ENCODE data around the gene MMD2. TPM values are rescaled to one million over a fixed set of nuclear protein-coding genes. Genes with fewer than 3 reads are reported as not detected.
"Not testable (repeated sequence)": the region's sequence is repeated elsewhere in the genome, so short reads cannot be mapped to it uniquely, and the experiment has no call there.

Gene MMD2
- polyA plus RNA-seq, 1 experiment: not detected

- H3K27me3 ChIP-seq (ENCODE audit: control insufficient read depth, insufficient read depth, low read length): no peaks in the 10 kb centered on the region
- CTCF ChIA-PET: interaction anchor here (1.6 to 3.4 kb wide), 2 partner anchors 9 to 26 kb away, joined by 4 to 16 read pairs; no protein-coding TSS in a partner anchor
- peaks cover 17% of the 10 kb centered on the region for H3K36me3 ChIP-seq (ENCODE audit: control insufficient read depth, insufficient read depth, low read length)
- no peak overlapping the region for H3K4me3 ChIP-seq (ENCODE audit: low read depth, low read length)
- TF ChIP-seq CTCF (IDR thresholded peaks at IDR 0.05; ENCODE audit: insufficient read depth, low read depth, low read length): no peak
- DNase-seq (ENCODE audit: low read depth): no peak
- POLR2A ChIA-PET: interaction anchor here (0.6 kb wide), 1 partner anchor 125 kb away, joined by 3 read pairs; no protein-coding TSS in a partner anchor
These were observed 39.9 kb upstream of the MMD2 start for GRCh38 chr7:4998910-4999309.

GRCh38 chr7:4998244-4998643, 39.3 kb upstream of the MMD2 start:
- POLR2A ChIA-PET: interaction anchor here (0.6 kb wide), 1 partner anchor 125 kb away, joined by 3 read pairs; no protein-coding TSS in a partner anchor
- no peak for DNase-seq (ENCODE audit: low read depth)
- CTCF ChIA-PET: interaction anchor here (1.6 to 3.4 kb wide), 2 partner anchors 9 to 25 kb away, joined by 4 to 16 read pairs; no protein-coding TSS in a partner anchor
- no peak for TF ChIP-seq CTCF (IDR thresholded peaks at IDR 0.05; ENCODE audit: insufficient read depth, low read depth, low read length)
- Histone ChIP-seq H3K36me3 (ENCODE audit: control insufficient read depth, insufficient read depth, low read length) (peaks cover 22% of the 10 kb centered on the region), H3K4me3 (ENCODE audit: low read depth, low read length) (no peak overlapping the region), H3K27me3 (ENCODE audit: control insufficient read depth, insufficient read depth, low read length) (no peaks in the 10 kb centered on the region)

GRCh38 chr7:4996696-4997222, 37.8 kb upstream of the MMD2 start:
- DNase-seq (ENCODE audit: low read depth): no peak
- Histone ChIP-seq H3K36me3 (ENCODE audit: control insufficient read depth, insufficient read depth, low read length) (peaks cover 24% of the 10 kb centered on the region), H3K27me3 (ENCODE audit: control insufficient read depth, insufficient read depth, low read length) (no peaks in the 10 kb centered on the region), H3K4me3 (ENCODE audit: low read depth, low read length) (no peak overlapping the region)
- no peak for TF ChIP-seq CTCF (IDR thresholded peaks at IDR 0.05; ENCODE audit: insufficient read depth, low read depth, low read length)
- CTCF ChIA-PET: no interaction called here
- POLR2A ChIA-PET: no interaction called here

GRCh38 chr7:4995429-4995969, 36.5 kb upstream of the MMD2 start:
- Histone ChIP-seq H3K4me3 (ENCODE audit: low read depth, low read length) (no peak overlapping the region), H3K36me3 (ENCODE audit: control insufficient read depth, insufficient read depth, low read length) (peaks cover 24% of the 10 kb centered on the region), H3K27me3 (ENCODE audit: control insufficient read depth, insufficient read depth, low read length) (no peaks in the 10 kb centered on the region)
- DNase-seq (ENCODE audit: low read depth): no peak
- TF ChIP-seq CTCF (IDR thresholded peaks at IDR 0.05; ENCODE audit: insufficient read depth, low read depth, low read length): no peak
- POLR2A ChIA-PET: no interaction called here
- CTCF ChIA-PET: interaction anchor here (2.5 kb wide), 1 partner anchor 22 kb away, joined by 10 read pairs; no protein-coding TSS in a partner anchor

- no peak for DNase-seq (ENCODE audit: low read depth)
- ChIA-PET CTCF (interaction anchor here (2.5 kb wide), 1 partner anchor 20 kb away, joined by 10 read pairs; no protein-coding TSS in a partner anchor), POLR2A (no interaction called here)
- no peaks in the 10 kb centered on the region for H3K27me3 ChIP-seq (ENCODE audit: control insufficient read depth, insufficient read depth, low read length)
- H3K4me3 ChIP-seq (ENCODE audit: low read depth, low read length): no peak overlapping the region
- H3K36me3 ChIP-seq (ENCODE audit: control insufficient read depth, insufficient read depth, low read length): peaks cover 26% of the 10 kb centered on the region
- TF ChIP-seq CTCF (IDR thresholded peaks at IDR 0.05; ENCODE audit: insufficient read depth, low read depth, low read length): no peak
These were observed 34.5 kb upstream of the MMD2 start for GRCh38 chr7:4993471-4993870.

- DNase-seq (ENCODE audit: low read depth); H3K4me3 ChIP-seq (ENCODE audit: low read depth, low read length); H3K27me3 ChIP-seq (ENCODE audit: control insufficient read depth, insufficient read depth, low read length); POLR2A ChIA-PET: not testable (repeated sequence)
- peaks cover 13% of the 10 kb centered on the region for H3K36me3 ChIP-seq (ENCODE audit: control insufficient read depth, insufficient read depth, low read length)
- CTCF ChIA-PET: interaction anchor here (1.9 kb wide), 1 partner anchor 9 kb away, joined by 6 read pairs; no protein-coding TSS in a partner anchor
These were observed 23.8 kb upstream of the MMD2 start for GRCh38 chr7:4982741-4983140.

- H3K4me3 ChIP-seq (ENCODE audit: low read depth, low read length); DNase-seq (ENCODE audit: low read depth); POLR2A ChIA-PET; H3K27me3 ChIP-seq (ENCODE audit: control insufficient read depth, insufficient read depth, low read length); CTCF ChIA-PET: not testable (repeated sequence)
- peaks cover 11% of the 10 kb centered on the region; the same call in 1 of the 2 replicates for H3K36me3 ChIP-seq (ENCODE audit: control insufficient read depth, insufficient read depth, low read length)
These were observed 22.4 kb upstream of the MMD2 start for GRCh38 chr7:4981295-4981890.

GRCh38 chr7:4975626-4976025, 16.6 kb upstream of the MMD2 start:
- POLR2A ChIA-PET; H3K36me3 ChIP-seq (ENCODE audit: control insufficient read depth, insufficient read depth, low read length); H3K4me3 ChIP-seq (ENCODE audit: low read depth, low read length); DNase-seq (ENCODE audit: low read depth); CTCF ChIA-PET; H3K27me3 ChIP-seq (ENCODE audit: control insufficient read depth, insufficient read depth, low read length): not testable (repeated sequence)
